ENCODE data around the gene MYLK.

Gene MYLK

GRCh38 chr3:123745184-123745855 is 138.8 kb downstream of the MYLK start:
- peaks cover 8% of the 10 kb centered on the region for H3K27me3 ChIP-seq (ENCODE audit: insufficient read depth, poor library complexity, severe bottlenecking)
- no peak for DNase-seq (ENCODE audit: low read depth in 1 of 2, low spot score in 1 of 2)
- H3K27ac ChIP-seq (replicated peaks) = no peak overlapping the region
- no peak overlapping the region for H3K4me3 ChIP-seq (replicated peaks; ENCODE audit: insufficient read depth, low read length)
- no peak for TF ChIP-seq POLR2AphosphoS5 (IDR thresholded peaks at IDR 0.05; ENCODE audit: low read depth)
- no peak for TF ChIP-seq CTCF (IDR thresholded peaks at IDR 0.05; ENCODE audit: insufficient read depth, low read length)
- TF ChIP-seq GABPA (IDR thresholded peaks at IDR 0.05; ENCODE audit: low read depth) = no peak
- no peak for TF ChIP-seq REST (IDR thresholded peaks at IDR 0.05; ENCODE audit: insufficient replicate concordance, low read depth)
- TF ChIP-seq SPI1 (IDR thresholded peaks at IDR 0.05; ENCODE audit: borderline replicate concordance, low read depth) = no peak

GRCh38 chr3:123744064-123744463 is 140.1 kb downstream of the MYLK start:
- H3K27ac ChIP-seq (replicated peaks) = no peak overlapping the region
- H3K27me3 ChIP-seq (ENCODE audit: insufficient read depth, poor library complexity, severe bottlenecking) = peaks cover 8% of the 10 kb centered on the region
- TF ChIP-seq POLR2AphosphoS5 (IDR thresholded peaks at IDR 0.05; ENCODE audit: low read depth) (no peak), CTCF (IDR thresholded peaks at IDR 0.05; ENCODE audit: insufficient read depth, low read length) (no peak), GABPA (IDR thresholded peaks at IDR 0.05; ENCODE audit: low read depth) (no peak), REST (IDR thresholded peaks at IDR 0.05; ENCODE audit: insufficient replicate concordance, low read depth) (no peak), SPI1 (IDR thresholded peaks at IDR 0.05; ENCODE audit: borderline replicate concordance, low read depth) (no peak)
- no peak for DNase-seq (ENCODE audit: low read depth in 1 of 2, low spot score in 1 of 2)
- no peak overlapping the region for H3K4me3 ChIP-seq (replicated peaks; ENCODE audit: insufficient read depth, low read length)

GRCh38 chr3:123743121-123743520 is 141.0 kb downstream of the MYLK start:
- Histone ChIP-seq H3K27ac (replicated peaks) (no peak overlapping the region), H3K4me3 (replicated peaks; ENCODE audit: insufficient read depth, low read length) (no peak overlapping the region), H3K27me3 (ENCODE audit: insufficient read depth, poor library complexity, severe bottlenecking) (peaks cover 8% of the 10 kb centered on the region)
- no peak for DNase-seq (ENCODE audit: low read depth in 1 of 2, low spot score in 1 of 2)
- TF ChIP-seq SPI1 (IDR thresholded peaks at IDR 0.05; ENCODE audit: borderline replicate concordance, low read depth) (no peak), GABPA (IDR thresholded peaks at IDR 0.05; ENCODE audit: low read depth) (no peak), REST (IDR thresholded peaks at IDR 0.05; ENCODE audit: insufficient replicate concordance, low read depth) (no peak), CTCF (IDR thresholded peaks at IDR 0.05; ENCODE audit: insufficient read depth, low read length) (no peak)

Data from HL-60 (cell line).